Activated CD4-positive, alpha-beta T cell treated with anti-CD3 and anti-CD28 coated beads for 4 hours (primary cell): ENCODE measurements around the gene MCTS1.
"Not testable (repeated sequence)": the region's sequence is repeated elsewhere in the genome, so short reads cannot be mapped to it uniquely, and the experiment has no call there.

Experiments used
- DNase-seq, 2 donors: peaks; one replicate each; pipeline ENCODE4 v3.0.0-alpha.2; 2020

Gene MCTS1

DNA sequence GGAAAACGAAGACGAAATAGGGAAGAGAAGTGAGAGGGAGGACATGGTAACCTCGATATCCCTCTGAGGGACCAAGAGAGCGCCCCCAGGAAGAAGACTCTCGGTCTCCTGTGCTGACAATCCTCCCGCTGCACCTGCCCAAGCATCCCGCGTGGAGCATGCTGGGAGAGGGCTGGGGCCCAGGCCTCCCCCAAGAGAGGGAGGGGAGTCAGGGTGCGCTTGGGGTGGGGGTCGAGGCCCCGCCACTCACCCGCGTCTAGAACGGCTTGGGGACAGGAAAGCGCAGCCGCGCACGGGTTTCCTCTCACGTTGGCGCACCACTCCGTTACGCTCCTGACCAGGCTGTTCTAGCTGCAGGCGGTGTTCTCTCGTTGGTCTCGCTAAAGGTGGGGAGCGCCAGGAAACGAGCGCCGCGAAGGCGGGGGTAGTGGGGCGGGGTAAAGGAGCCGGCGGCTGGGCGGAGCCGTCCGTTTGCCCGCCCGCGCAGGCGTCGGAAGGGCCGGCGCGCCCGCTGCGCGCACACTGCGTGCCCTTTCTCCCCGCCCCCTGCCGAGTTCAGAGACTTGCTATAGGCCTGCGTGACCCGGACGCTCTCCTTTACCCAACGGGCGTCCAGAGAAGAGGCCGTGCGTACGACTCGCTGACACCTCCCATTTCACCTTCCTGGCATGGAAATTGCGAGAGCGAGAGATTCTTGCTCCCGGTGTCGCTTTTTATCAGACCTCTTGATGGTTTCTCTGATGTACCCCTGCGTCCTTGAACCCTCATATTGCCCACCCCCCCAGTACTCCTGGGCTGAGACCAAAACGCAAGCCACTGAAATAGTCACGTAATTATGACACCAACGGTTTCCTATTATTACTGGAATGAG lies 26.0 kb downstream of the MCTS1 start, which contains the start of gene C1GALT1C1:
Gene C1GALT1C1 (minus strand): TSS at position 388 of the 871 bp plus-strand sequence. CDS start 2,888 bp downstream, outside the sequence.
- peak; percentile 87 to 90 for DNase-seq

GRCh38 chrX:120638619-120639018 lies 34.7 kb downstream of the MCTS1 start:
- DNase-seq, result no peak

- no peak for DNase-seq
Measured at GRCh38 chrX:120642871-120643270, 39.0 kb downstream of the MCTS1 start.

DNA sequence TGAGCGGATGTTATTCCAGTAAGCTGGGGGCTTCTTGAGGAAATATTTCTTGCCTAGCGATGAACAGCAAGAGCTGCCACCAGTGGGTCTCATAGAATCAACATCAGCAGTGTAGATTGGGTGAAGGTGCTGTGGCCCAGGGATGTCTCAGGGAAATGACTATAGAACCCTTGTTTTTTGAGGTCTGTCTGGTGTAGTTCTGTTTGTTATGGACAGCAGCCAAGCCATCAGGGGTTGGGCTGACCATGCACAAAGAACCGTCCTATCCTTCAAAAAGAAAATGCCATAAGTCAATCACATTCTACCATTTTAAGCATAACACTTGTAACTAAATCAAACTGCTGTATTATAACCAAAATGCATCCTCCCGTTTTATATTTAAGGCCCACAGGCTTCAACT lies 43.2 kb downstream of the MCTS1 start:
- no peak for DNase-seq

DNA sequence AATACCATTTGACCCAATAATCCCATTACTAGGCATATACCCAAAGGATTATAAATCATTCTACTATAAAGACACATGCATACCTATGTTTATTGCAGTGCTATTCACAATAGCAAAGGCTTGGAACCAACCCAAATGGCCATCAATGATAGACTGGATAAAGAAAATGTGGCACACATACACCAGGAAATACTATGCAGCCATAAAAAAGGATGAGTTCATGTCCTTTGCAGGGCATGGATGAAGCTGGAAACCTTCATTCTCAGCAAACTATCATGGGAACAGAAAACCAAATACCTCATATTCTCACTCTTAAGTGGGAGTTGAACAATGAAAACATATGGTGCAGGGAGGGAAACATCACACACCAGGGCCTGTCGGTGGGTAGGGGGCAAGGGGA lies 48.4 kb downstream of the MCTS1 start:
- DNase-seq, result not testable (repeated sequence)

DNA sequence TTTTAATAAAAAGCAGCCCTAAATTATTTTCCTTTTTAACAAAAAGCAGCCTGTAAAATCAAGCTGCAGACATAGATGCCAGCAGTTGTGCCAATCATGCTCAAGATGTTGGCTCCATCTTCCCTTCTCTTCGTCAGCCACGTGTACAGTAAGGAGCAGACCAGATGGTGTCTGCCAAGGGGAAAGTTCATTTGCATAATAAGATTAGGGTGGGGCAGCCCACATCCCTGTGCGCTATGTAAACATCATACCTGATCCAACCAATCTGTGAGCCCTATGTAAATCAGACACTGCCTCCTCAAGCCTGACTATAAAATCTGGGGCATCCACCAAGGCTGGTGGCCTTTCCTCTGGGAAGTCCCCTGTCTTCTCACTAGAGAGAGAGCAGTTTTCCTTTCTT lies 49.1 kb downstream of the MCTS1 start:
- DNase-seq, result no peak

DNA sequence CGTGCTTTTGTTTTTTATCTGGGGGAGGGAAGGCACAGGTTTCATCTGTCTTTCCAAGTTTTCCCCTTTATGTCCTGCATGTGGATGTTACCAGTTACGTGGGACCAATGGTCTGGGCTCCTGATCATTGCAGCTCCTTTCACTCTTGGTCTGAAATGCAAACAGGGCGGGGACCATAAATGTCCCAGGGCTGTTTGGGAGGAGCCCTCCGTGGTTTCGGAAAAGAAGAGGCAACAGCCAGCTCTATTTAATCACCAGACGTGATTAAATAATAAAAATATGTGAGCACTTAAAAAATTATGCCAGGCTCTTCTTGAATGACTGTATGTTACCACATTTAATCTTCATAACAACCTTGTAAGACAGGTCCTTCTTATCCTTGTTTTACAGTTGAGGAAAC lies 56.7 kb downstream of the MCTS1 start:
- DNase-seq, result no peak
